ENCODE measurements around the gene FHL3.

The FHL3 gene

DNA sequence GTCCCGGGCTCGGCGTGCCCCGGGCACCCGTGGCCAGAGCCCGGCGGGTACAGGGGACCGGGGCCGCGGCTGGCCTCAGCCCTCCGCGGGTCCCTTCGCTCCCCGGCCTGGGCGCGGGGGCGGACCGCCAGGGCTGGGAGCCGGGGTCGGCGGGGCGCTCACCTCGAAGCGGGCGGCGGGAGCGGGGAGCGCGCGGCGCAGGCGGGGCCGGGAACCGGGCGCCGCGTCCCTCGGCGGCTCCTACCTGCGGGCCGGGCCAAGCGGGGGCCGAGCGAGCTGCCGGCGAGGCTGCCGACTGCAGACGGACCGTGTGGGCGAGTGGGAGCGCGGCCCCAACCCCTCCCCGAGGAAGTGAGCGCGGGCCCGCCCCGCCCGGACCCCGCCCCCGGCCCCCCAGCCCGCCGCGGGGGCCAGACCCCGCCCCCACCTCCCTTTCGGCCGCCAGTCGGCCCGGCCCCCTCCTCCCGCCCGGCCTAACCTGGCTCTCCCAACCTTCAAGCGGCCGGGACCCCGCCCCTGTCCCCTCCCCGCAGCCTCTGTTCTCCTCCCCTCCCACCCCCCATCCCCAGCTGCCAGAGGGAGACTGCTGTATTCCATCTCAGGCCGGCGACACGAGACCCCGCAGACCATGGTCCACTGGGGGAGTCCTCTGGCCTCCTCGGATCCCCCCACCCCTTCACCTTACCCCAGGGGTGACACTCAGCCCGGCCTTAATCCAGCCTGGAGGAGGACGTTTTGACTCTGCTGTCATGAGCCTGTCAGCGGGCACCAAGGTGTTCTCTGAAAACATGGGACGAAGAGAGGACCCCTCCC is at the start of gene FHL3:
Gene FHL3 (minus strand): TSS at position 320 of the 813 bp plus-strand sequence. CDS start 6,102 bp downstream, outside the sequence.
- no peak for DNase-seq (ENCODE audit: low spot score in 2 of 2)

DNA sequence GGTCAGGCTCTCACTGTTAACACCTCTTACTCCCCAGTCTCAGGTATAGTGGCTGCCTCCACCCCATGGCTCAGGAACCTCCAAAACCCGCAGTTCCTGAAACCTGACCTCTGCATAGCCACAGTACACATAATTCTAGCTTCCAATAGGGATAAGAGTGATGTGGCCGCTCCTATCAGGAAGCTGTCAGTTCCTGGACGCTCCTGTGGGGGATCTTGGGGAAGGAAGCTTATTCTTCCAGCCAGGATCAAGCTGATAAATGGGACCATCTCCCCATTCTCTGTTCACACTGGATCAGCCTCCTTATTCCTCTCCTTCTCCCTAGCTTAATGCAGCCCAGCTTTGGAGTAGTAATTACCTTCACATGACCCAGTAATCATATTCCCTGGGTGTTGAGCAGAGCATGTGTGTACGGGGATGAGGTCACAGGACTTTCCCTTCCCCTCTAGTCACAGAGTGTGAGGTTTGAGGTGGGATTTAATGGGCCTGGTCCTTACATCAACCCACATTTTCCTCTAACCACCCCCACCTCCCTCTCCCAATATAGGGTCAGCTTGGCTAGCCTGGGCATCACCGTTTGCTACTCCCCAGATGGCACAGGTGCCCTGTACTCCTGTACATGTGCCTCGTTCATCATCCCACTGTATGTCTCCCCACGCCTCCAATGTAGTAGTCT is 48.2 kb upstream of the FHL3 start:
- H3K27ac Mint-ChIP-seq: peak overlapping the region; percentile 29
- H3K4me1 Mint-ChIP-seq: peaks cover 22% of the 10 kb centered on the region
- no peaks in the 10 kb centered on the region for H3K9me3 Mint-ChIP-seq
- no peak overlapping the region for H3K4me3 Mint-ChIP-seq
- no peaks in the 10 kb centered on the region for H3K36me3 Mint-ChIP-seq
- DNase-seq (ENCODE audit: low spot score in 2 of 2): no peak
- ATAC-seq: peak; percentile 60

More for the DNA sequence above, at the start of gene FHL3:
- Mint-ChIP-seq H3K4me3 (peak within 1 kb of the TSS; percentile 84), H3K9me3 (no peaks in the 10 kb centered on the region), H3K36me3 (peaks cover 18% of the 10 kb centered on the region), H3K27ac (peak within 1 kb of the TSS; percentile 88), H3K4me1 (peaks cover 50% of the 10 kb centered on the region)
- ATAC-seq: peak; percentile 36

DNA sequence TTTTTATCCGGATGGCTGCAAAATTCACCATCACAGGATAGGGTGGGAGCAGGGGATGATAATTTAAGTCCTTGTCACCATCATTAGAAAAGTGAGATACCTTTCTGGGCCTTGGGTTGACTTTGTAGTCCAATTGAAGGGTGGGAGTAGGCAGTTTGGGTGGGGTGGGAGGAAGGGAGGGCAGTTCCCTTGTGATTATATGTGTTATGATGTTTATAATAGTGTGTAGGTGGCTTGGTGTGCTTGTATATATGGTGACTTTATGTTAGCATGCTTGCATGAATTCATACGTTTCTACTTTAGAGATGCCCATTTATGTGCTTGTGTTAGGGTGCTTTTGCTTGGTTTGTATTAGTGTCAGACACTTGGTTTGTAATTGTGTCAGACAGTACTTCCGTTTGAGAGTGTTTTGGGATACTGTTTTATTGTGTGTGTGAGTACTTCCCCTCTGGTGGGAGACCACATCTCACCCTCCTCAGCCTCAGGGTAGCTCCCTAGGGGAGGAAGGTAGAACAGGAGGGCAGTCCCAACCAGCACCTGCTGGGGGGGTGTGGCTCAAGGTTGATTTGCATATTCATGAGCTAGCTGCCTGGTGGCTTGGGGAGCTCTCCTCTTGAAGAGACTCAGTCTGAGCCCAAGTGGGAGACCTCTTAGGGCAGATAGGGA is 47.6 kb upstream of the FHL3 start:
- Mint-ChIP-seq H3K9me3 (no peaks in the 10 kb centered on the region), H3K4me1 (peaks cover 22% of the 10 kb centered on the region), H3K27ac (peak overlapping the region; percentile 29), H3K4me3 (no peak overlapping the region), H3K36me3 (no peaks in the 10 kb centered on the region)
- ATAC-seq (peak; percentile 47), DNase-seq (ENCODE audit: low spot score in 2 of 2) (no peak)

DNA sequence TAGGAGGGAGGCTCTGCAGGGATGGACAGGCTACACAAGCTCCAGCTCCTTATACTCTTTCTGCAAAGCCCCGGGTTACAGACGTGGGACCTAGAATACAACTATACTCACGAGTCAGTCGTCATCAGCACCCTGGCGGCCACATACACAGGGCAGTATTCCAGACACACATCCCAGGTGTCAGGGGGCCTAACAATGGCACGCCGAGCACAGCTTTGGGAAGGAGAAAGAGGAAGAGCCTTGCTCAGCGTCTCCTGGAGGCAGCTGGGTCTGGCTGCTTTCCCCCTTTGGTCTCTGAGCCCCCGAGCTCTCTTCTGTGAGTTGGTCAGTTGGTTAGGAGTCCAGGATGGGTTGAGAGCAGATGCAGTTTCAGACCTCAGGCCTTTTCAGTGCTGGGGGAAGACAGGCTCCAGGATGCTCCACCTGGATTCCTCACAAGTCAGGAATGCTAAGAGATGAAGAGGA is 45.8 kb upstream of the FHL3 start:
- no peak for DNase-seq (ENCODE audit: low spot score in 2 of 2)
- ATAC-seq: no peak
- Mint-ChIP-seq H3K9me3 (no peaks in the 10 kb centered on the region), H3K4me3 (no peak overlapping the region), H3K4me1 (peaks cover 22% of the 10 kb centered on the region), H3K27ac (no peak overlapping the region), H3K36me3 (no peaks in the 10 kb centered on the region)

DNA sequence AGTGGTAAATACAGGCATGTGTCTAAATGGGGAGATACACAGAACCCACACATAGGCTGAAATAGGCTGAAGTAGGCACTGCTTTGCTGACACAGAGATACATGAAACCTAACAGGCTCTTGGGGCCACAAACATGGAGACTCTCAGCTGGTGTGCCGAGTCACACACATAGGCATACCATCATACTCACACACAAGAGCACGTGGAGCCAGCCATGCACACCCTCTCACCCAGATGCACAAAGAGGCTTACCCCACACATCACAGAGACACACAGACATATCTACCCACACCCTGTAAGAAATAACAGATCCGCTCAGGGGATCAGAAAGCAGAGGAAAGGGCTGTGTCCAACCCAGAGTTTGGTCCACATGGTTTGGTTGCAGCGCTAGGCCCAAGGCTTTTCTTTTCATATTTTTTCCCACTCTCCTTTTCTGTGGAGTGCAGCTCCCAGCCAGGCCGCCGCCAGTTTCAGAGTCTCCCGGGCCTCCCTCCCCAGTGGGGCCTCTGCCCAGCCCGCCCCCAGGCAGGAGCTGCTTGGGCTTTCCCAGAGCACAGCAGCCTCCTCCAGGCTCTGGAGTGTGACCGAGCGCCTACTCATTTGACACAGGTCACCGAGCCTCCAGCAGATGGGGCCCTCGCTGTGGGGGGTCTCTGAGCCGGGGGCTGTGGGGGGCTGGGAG is 45.2 kb upstream of the FHL3 start:
- ATAC-seq (no peak), DNase-seq (ENCODE audit: low spot score in 2 of 2) (no peak)
- peaks cover 22% of the 10 kb centered on the region for H3K4me1 Mint-ChIP-seq
- H3K4me3 Mint-ChIP-seq: no peak overlapping the region
- no peak overlapping the region for H3K27ac Mint-ChIP-seq
- H3K9me3 Mint-ChIP-seq: no peaks in the 10 kb centered on the region
- H3K36me3 Mint-ChIP-seq: no peaks in the 10 kb centered on the region

DNA sequence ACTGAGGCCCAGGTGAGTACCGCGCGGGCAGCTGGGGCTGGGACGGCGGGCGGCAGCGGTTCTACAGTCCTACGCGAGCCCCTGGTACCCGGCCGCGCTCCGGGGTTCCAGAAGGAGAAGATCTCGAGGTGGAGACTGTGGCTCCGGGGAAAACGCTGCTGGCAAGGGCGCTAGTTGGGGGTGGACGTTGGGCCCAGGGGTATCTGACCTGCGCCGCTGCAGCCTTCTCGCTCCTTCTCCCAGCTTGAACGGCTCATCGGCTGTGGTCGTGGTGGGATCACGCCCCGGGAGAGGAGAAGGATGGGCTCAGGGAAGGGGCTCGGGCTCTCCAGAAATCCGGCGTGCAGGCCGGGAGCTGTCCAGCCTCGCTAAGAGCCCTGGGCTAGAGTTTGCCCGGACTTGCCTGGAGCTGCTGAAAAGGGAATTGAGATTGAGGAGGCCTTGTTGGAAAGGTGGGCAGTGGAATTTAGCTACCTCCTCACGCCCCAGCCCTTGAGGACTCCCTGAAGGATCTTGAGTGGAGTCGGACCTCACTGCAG is 42.4 kb upstream of the FHL3 start:
- ATAC-seq (no peak), DNase-seq (ENCODE audit: low spot score in 2 of 2) (no peak)
- H3K27ac Mint-ChIP-seq: no peak overlapping the region
- H3K4me1 Mint-ChIP-seq: peaks cover 15% of the 10 kb centered on the region
- H3K4me3 Mint-ChIP-seq: peak overlapping the region; percentile 67
- peaks cover 8% of the 10 kb centered on the region for H3K36me3 Mint-ChIP-seq
- H3K9me3 Mint-ChIP-seq: no peaks in the 10 kb centered on the region

DNA sequence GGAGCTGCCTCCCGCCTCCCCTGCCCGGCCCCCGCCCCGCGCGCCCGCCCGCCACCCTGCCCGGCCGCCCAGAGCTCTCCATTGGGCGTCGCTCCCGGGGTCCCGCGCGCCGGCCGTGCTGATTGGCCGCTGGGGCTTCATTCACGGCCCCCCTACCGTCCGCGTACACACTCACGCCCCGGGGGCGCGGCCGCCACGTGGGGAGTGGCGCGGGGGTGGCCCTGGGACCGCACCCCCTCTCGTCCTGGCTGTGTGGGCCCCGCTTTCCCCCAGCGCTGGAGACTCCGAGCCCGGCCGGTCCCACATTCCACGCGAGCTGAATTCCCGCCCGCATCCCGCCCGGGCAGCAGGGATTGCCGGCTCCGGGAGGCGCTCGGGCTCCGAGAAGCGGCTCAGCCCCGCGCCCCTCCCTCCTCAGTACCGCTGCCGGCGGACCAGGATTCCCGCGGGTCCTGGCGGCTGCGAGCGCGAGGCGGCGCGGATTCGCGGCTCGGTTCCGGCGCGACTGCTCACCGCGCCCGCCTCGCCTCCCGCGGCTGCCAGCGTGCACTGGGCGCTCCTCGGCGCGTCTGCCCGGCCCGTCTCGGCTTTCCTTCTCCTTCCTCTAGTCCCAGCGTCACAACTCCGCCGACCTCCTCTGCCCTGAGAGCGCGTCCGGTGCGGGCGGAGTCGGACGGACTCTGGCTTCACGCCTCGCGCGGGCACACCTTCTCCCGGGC is 41.7 kb upstream of the FHL3 start:
- H3K4me1 Mint-ChIP-seq: peaks cover 8% of the 10 kb centered on the region
- peak; percentile 85 for ATAC-seq
- no peaks in the 10 kb centered on the region for H3K9me3 Mint-ChIP-seq
- peak; percentile 60 to 79 for DNase-seq (ENCODE audit: low spot score in 2 of 2)
- no peak overlapping the region for H3K27ac Mint-ChIP-seq
- H3K4me3 Mint-ChIP-seq: peak overlapping the region; percentile 67
- H3K36me3 Mint-ChIP-seq: peaks cover 8% of the 10 kb centered on the region

DNA sequence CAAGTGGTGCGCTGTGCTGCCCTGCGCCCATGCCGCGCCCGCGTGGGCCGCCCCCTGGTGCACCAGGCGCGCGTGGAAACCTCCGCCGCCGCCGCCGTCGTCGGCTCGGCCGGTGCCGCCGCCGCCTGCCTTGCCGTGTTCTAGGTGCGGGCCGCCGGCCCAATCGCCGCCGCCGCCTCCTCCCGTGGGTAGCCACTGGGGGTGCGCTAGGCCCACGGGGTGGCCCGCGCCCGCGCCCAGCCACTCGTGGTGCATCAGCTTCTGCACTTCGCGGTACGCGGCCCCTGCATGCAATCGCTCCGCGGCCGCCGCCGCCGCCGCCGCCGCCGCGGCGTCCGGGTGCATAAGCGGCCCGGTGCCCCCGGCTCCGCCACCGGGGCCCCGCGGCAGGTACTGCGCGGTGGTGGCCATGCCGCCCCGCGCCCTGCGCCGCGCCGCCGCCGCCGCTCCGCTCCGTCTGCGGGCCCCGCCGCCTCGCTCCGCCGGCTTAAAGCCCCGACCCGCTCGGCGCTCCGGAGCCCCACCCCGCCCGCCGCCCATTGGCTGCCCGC is 41.1 kb upstream of the FHL3 start, which contains the start of gene POU3F1:
Gene POU3F1 (minus strand): TSS at position 461 of the 551 bp plus-strand sequence. CDS start 50 bp downstream, at position 411.
- H3K4me3 Mint-ChIP-seq: peak within 1 kb of the TSS; percentile 69
- no peak within 1 kb of the TSS for H3K27ac Mint-ChIP-seq
- peaks cover 6% of the 10 kb centered on the region for H3K4me1 Mint-ChIP-seq
- H3K36me3 Mint-ChIP-seq: peaks cover 8% of the 10 kb centered on the region
- no peaks in the 10 kb centered on the region for H3K9me3 Mint-ChIP-seq
- DNase-seq (ENCODE audit: low spot score in 2 of 2) (no peak), ATAC-seq (peak; percentile 9)

GRCh38 chr1:38045401-38046332 is 40.4 kb upstream of the FHL3 start:
- peak overlapping the region; percentile 69 for H3K4me3 Mint-ChIP-seq
- no peak overlapping the region for H3K27ac Mint-ChIP-seq
- H3K9me3 Mint-ChIP-seq: no peaks in the 10 kb centered on the region
- peak; percentile 1 for ATAC-seq
- no peak for DNase-seq (ENCODE audit: low spot score in 2 of 2)
- peaks cover 8% of the 10 kb centered on the region for H3K36me3 Mint-ChIP-seq
- H3K4me1 Mint-ChIP-seq: peaks cover 6% of the 10 kb centered on the region

- Mint-ChIP-seq H3K27ac (no peak overlapping the region), H3K4me1 (peaks cover 6% of the 10 kb centered on the region), H3K4me3 (peak overlapping the region; percentile 69), H3K9me3 (no peaks in the 10 kb centered on the region), H3K36me3 (peaks cover 8% of the 10 kb centered on the region)
- ATAC-seq (no peak), DNase-seq (ENCODE audit: low spot score in 2 of 2) (no peak)
These were observed 39.2 kb upstream of the FHL3 start for GRCh38 chr1:38044221-38045215.

GRCh38 chr1:38043036-38043747 is 37.9 kb upstream of the FHL3 start:
- peaks cover 6% of the 10 kb centered on the region for H3K4me1 Mint-ChIP-seq
- no peaks in the 10 kb centered on the region for H3K9me3 Mint-ChIP-seq
- H3K36me3 Mint-ChIP-seq: peaks cover 8% of the 10 kb centered on the region
- DNase-seq (ENCODE audit: low spot score in 2 of 2): no peak
- no peak overlapping the region for H3K27ac Mint-ChIP-seq
- H3K4me3 Mint-ChIP-seq: no peak overlapping the region
- ATAC-seq: no peak

Data from stimulated activated effector memory CD8-positive, alpha-beta T cell treated with anti-CD3 and anti-CD28 coated beads, Interleukin-12 subunit alpha, Interleukin-12 subunit beta, amount 100 ng/mL, for 72 hours (primary cell).